Dedifferentiated amniotic fluid mesenchymal stem cell (primary cell): Measurements from ENCODE around the gene FZD4.
"Not testable (repeated sequence)": the region's sequence is repeated elsewhere in the genome, so short reads cannot be mapped to it uniquely, and the experiment has no call there.

Experiments used
- DNase-seq: peaks from one replicate; pipeline ENCODE4 v3.0.0-alpha.2; 2016; ENCODE audit errors: extremely low spot score

The FZD4 gene

GRCh38 chr11:86977441-86978050 is 22.4 kb upstream of the FZD4 start:
- no peak for DNase-seq

- no peak for DNase-seq
Measured at GRCh38 chr11:86972734-86973133, 17.5 kb upstream of the FZD4 start.

GRCh38 chr11:86969258-86969657 is 14.1 kb upstream of the FZD4 start:
- DNase-seq = no peak

GRCh38 chr11:86967601-86968000 is 12.4 kb upstream of the FZD4 start:
- not testable (repeated sequence) for DNase-seq

- no peak for DNase-seq
Measured at GRCh38 chr11:86957976-86958646, 2.9 kb upstream of the FZD4 start.

- DNase-seq = no peak
Measured at GRCh38 chr11:86956905-86957195, 1.7 kb upstream of the FZD4 start.

GRCh38 chr11:86955111-86955360 is 159 bp downstream of the FZD4 start:
- DNase-seq = no peak

GRCh38 chr11:86954269-86955110 is 705 bp downstream of the FZD4 start:
- no peak for DNase-seq

- DNase-seq = no peak
Measured at GRCh38 chr11:86952221-86952875, 2.8 kb downstream of the FZD4 start.

- DNase-seq = no peak
Measured at GRCh38 chr11:86951706-86952105, 3.5 kb downstream of the FZD4 start.

- no peak for DNase-seq
Measured at GRCh38 chr11:86950661-86950995, 4.6 kb downstream of the FZD4 start.

- no peak for DNase-seq
Measured at GRCh38 chr11:86949995-86950660, 5.1 kb downstream of the FZD4 start.

- DNase-seq = no peak
Measured at GRCh38 chr11:86948733-86949132, 6.5 kb downstream of the FZD4 start.

- DNase-seq = no peak
Measured at GRCh38 chr11:86947541-86947940, 7.7 kb downstream of the FZD4 start.

- not testable (repeated sequence) for DNase-seq
Measured at GRCh38 chr11:86943505-86943904, 11.7 kb downstream of the FZD4 start.

GRCh38 chr11:86941871-86942599 is 13.2 kb downstream of the FZD4 start:
- peak; percentile 14 for DNase-seq

- peak; percentile 28 for DNase-seq
Measured at GRCh38 chr11:86941077-86941870, 13.9 kb downstream of the FZD4 start.

GRCh38 chr11:86940122-86940777 is 14.9 kb downstream of the FZD4 start:
- DNase-seq = no peak

GRCh38 chr11:86938900-86939880 is 16.0 kb downstream of the FZD4 start:
- DNase-seq = peak; percentile 63
